GM12872 (cell line): ENCODE results near the gene CACNG5.

Experiments used
- CTCF ChIP-seq: IDR thresholded peaks from 3 replicates; pipeline ENCODE4 v1.5.1; 2011; ENCODE audit warnings: low read depth, mild to moderate bottlenecking, low read length, moderate library complexity; ENCODE audit not compliant: insufficient read depth

Gene CACNG5

DNA sequence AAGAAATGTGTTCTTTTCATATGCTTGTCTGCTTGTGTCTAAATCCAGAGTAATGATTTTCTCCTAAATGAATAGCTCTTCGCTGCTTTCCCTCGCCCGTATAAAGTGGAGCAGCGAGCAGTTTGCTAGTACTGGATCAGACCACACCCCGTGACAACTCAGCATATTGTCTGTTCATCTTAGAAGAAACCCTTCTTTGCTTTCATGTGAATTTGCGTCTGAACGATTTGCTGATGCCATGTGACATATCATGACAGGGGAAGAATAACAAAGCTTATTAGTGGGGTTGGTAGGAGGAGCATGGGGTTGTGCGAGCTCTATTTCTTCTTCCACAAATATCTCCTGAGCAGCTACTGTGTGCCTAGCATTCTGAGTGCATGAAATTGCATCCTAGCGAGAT lies 85.5 kb downstream of the CACNG5 start:
- no peak for TF ChIP-seq CTCF

DNA sequence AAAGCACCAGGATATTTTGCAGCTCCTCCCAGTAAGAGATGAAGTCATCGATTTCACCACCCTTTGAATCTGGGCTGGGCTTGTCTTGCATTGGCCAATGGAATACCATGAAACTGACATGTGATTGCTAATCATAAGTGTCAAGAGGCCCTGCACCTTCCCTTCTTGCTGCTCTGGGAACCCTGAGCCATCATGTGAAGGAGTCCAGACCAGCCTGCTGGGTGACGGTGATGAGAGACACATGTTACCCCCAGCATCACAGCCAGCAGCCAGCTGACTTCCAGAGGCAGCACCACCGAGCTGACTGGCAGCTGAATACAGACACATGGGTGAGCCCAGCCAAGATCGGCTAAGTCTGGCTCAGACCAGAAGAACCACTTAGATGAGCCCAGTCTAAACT lies 86.0 kb downstream of the CACNG5 start:
- no peak for TF ChIP-seq CTCF

DNA sequence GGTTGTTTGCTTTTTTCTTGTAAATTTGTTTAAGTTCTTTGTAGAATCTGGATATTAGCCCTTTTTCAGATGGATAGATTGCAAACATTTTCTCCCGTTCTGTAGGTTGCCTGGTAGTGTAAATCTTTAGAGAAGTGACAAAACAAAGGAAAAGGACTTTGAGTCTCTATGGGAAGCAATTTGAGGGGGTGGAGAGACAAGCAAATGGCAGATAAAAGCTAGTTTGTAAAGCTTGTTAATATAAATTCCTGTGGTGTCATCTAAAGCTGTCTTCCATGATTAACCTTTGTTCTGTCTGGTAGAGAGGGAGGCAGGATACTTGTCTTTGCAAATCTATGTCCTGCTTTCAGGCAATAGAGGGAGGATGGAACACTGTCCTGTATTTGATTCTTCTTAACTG lies 89.0 kb downstream of the CACNG5 start:
- TF ChIP-seq CTCF = no peak

- TF ChIP-seq CTCF = no peak
Observed at GRCh38 chr17:66925811-66926500, 91.0 kb downstream of the CACNG5 start.

DNA sequence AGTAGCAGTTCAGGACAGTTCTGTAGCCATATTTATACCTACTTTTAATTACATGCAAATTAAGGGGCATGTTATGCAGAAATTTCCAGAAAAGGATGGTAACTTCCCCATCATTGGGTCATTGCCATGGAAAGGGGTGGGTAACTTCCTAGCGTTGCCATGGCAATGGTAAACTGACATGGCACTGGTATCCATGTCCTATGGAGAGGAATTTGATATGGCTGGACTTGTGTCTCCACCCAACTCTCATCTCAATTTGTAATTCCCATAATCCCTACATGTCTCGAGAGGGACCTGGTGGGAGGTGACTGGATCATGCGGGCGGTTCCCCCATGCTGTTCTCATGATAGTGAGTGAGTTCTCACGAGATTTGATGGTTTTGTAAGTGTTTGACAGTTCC lies 94.0 kb downstream of the CACNG5 start:
- TF ChIP-seq CTCF = no peak

DNA sequence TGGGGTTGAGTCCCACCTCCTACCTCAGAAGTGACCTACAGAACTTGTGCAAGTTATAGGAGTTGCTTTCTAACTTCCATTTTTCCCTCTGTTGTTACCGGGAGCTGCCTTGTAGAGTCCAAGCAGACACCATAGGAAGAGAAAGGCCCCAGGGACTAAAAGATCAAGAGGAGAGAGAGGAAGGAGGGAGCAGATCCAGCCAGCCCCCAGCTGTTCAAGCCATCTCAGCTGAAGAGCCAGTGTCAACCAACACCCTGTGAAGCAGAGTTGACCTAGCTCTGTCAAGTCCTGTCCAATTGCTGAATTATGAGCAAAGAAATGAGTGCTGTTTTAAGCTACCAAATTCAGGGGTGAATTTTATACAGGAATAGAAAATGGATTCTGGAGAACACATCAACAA lies 94.7 kb downstream of the CACNG5 start:
- no peak for TF ChIP-seq CTCF

DNA sequence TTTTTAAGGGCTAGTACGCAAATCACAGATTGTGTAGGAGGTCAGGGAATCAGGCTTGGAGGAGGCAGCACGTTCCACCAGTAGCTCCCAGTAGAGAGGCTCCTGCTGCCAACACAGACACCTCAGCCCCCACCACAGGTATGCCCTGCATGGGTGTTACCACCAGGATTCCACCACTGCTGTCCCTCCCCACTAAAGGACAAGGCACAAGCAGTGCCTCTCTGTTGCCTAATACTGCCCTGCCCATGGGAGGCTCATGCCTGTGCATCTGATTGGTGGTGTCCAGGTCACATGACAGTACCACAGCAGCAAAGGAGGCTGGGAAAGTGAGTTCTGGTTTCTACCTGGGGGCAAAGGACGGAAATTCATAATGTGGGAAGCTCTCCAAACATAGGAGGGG lies 96.0 kb downstream of the CACNG5 start:
- TF ChIP-seq CTCF = no peak
